ENCODE data around the gene ITGB6.

GRCh38 chr2:160206436-160206835 is 6.4 kb upstream of the ITGB6 start:
- TF ChIP-seq POLR2A (IDR thresholded peaks at IDR 0.05) (no peak), CTCF (IDR thresholded peaks at IDR 0.05) (no peak), POLR2AphosphoS5 (IDR thresholded peaks at IDR 0.05) (no peak)
